Stimulated activated naive CD8-positive, alpha-beta T cell treated with anti-CD3 and anti-CD28 coated beads, Interleukin-15, Interleukin-2, amounts not matched to agents 100 ng/mL and 50 ng/mL, for 24 hours (primary cell): ENCODE results near the gene THBS3.
"Not testable (repeated sequence)": the region's sequence is repeated elsewhere in the genome, so short reads cannot be mapped to it uniquely, and the experiment has no call there.

Source experiments
- H3K27ac Mint-ChIP-seq: one replicate; pipeline ENCODE4 v1.8.0; 2021; ENCODE audit warnings: mild to moderate bottlenecking, mixed read lengths
- H3K27me3 Mint-ChIP-seq: one replicate; pipeline ENCODE4 v1.8.0; 2021; ENCODE audit warnings: mixed read lengths
- H3K36me3 Mint-ChIP-seq: one replicate; pipeline ENCODE4 v1.8.0; 2021; ENCODE audit warnings: low read depth, mixed read lengths
- H3K4me1 Mint-ChIP-seq: one replicate; pipeline ENCODE4 v1.8.0; 2021; ENCODE audit warnings: low read depth, mixed read lengths
- H3K4me3 Mint-ChIP-seq: one replicate; pipeline ENCODE4 v1.8.0; 2021; ENCODE audit warnings: mild to moderate bottlenecking, mixed read lengths
- H3K9me3 Mint-ChIP-seq: one replicate; pipeline ENCODE4 v1.8.0; 2021; ENCODE audit warnings: mixed read lengths

THBS3 gene

DNA sequence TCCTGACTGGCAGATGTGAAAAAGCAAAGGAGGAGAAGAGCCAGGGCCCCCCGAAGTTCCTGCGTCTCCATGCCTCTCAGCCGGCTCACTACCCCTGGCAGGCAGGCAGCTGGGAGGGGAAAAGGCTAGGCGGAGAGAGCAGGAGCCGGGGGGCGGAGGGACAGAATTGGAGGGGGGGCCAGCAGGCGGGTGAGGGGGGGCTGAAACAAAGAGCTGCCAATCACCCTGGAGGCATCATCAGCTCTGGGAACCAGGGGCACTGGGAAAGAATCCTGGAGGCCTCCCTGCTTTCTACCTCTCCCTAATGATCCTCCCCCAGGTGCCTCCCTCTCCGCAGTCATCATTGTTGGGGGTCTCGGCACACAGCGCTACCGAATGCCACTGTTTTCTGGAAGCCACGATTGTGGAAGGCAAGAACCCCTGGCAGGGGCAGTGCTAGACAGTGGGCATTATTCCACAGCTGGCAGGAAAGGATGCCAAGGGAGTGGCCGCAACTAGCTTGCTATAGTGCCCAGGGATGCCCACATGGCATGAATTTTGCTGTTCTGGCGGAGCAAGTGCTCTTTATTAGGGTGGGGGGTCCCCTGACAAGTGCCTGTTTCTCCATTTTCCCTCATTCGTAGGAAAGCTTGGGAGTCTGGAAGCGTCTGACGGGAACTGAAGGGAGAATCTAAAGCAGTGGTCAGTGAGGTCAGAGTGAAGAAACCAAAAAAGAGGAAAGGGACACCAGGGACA lies at the start of gene THBS3:
Gene THBS3, minus strand, starts transcription at position 92 of the 735 bp plus-strand sequence. Its CDS starts 21 bp downstream, at position 71.
- H3K36me3 Mint-ChIP-seq: no peaks in the 10 kb centered on the region
- H3K4me1 Mint-ChIP-seq: peaks cover 30% of the 10 kb centered on the region
- no peaks in the 10 kb centered on the region for H3K27me3 Mint-ChIP-seq
- H3K27ac Mint-ChIP-seq: peak within 1 kb of the TSS; percentile 94
- no peaks in the 10 kb centered on the region for H3K9me3 Mint-ChIP-seq
- H3K4me3 Mint-ChIP-seq: peak within 1 kb of the TSS; percentile 89

DNA sequence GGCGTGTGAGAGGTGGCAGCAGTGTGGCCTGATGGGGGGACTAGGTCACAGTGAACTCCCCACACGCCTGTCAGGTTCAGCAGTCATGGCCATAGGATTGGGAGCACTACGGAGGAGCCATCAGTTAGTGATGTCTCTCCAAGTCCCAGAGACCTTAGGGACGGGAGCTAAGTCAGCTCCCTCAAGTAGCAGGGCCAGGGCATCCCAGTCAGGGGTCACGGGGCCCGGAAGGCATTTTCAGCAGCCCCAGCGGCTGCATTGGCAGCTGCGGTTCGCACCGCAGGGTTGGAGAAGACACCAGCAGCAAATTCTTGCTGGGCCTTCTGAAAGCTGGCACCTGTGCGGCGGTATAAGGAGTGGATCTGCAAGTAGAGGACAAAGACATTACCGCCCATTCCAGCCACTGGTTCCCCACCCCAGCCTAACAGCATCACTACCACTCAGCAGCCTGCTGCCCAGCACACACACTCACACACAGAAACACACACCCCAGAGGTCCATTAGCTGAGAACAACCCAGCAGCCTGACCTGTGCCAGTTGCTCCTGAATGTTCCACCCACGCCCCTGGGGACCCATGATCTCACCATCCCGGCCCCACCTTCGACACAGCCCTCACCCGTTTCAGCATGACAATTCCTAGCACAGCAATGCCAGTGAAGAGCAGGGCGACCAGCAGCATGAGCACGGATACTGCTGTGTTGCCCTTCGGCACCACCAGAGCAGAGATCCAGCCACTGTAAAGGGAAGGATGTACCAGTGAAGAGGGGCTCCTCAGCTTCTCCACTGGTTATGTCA lies 48.6 kb upstream of the THBS3 start:
- no peaks in the 10 kb centered on the region for H3K27me3 Mint-ChIP-seq
- peak overlapping the region; percentile 85 for H3K4me3 Mint-ChIP-seq
- H3K36me3 Mint-ChIP-seq: peaks cover 40% of the 10 kb centered on the region
- H3K9me3 Mint-ChIP-seq: no peaks in the 10 kb centered on the region
- H3K4me1 Mint-ChIP-seq: peaks cover 40% of the 10 kb centered on the region
- peak overlapping the region; percentile 76 for H3K27ac Mint-ChIP-seq

DNA sequence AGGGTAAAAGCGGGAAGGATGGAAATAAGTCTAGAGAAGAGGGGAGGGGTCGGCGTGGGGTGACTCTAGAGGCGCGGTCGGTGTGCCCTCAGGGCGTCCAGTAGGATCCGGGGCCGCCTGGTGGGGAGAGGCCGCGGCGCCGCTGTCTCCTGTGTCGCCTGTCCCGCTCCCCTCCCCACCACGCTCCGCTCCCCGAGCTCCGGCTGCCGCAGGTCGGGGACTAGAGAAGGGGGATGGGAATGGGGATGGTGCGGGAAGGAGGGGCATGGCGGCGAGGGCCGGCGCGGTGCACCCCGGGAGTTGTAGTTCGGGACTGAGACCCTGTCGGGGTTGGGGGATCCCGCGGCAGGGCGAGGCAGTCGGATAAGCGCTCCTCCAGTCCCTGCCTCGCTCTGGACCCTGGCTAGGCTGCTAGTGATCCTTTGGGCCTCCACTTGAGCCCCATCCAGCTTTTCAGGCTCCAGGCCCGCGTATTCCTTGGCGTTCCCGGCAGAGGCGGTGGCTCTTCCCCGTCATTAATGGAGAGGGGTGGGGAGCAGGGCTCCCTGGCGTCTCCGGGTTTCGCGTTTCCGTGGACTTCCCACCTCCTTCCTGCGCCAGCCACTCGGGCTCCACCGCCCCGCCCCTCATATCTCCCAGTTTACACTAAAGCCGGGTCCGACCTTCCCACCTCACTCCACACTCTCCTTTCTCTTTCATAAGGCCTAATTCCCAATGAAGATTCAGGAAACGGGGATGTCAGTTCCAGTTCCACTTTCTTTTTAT lies 47.7 kb upstream of the THBS3 start, which contains the start of gene ENTREP3:
Gene ENTREP3, minus strand, starts transcription at position 241 of the 765 bp plus-strand sequence. CDS start 606 bp downstream, outside the sequence.
- H3K9me3 Mint-ChIP-seq: no peaks in the 10 kb centered on the region
- H3K27ac Mint-ChIP-seq: peak within 1 kb of the TSS; percentile 76
- H3K36me3 Mint-ChIP-seq: peaks cover 32% of the 10 kb centered on the region
- H3K27me3 Mint-ChIP-seq: no peaks in the 10 kb centered on the region
- H3K4me3 Mint-ChIP-seq: peak within 1 kb of the TSS; percentile 85
- peaks cover 40% of the 10 kb centered on the region for H3K4me1 Mint-ChIP-seq

DNA sequence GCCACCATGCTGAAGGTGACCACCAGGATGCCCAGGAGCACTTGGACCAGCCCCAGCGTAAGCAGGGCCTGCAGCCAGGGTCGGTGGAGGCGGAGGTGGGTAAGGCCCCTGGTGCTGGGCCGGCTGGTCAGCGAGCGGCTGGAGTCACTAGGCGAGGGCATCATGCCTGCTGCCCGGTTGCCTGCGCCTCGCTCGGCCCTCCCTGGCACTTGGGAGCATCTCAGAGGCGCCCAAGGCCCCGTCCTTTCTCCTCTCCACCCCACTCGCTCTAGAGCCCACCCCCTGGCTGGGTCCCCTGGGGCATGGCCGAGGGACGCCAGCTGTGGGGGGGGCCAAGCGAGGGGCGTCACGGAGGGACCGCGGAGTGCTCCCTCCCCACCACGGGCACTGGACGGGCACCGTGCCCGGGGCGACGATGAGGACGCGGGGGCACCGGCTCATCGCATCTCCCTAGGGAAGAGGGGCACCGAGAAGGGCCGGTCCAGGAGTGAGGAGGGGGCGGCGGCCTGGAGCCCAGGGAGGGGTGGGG lies 47.1 kb upstream of the THBS3 start:
- peaks cover 28% of the 10 kb centered on the region for H3K36me3 Mint-ChIP-seq
- peak overlapping the region; percentile 72 for H3K27ac Mint-ChIP-seq
- H3K9me3 Mint-ChIP-seq: no peaks in the 10 kb centered on the region
- H3K27me3 Mint-ChIP-seq: no peaks in the 10 kb centered on the region
- H3K4me1 Mint-ChIP-seq: peaks cover 38% of the 10 kb centered on the region
- H3K4me3 Mint-ChIP-seq: peak overlapping the region; percentile 85

DNA sequence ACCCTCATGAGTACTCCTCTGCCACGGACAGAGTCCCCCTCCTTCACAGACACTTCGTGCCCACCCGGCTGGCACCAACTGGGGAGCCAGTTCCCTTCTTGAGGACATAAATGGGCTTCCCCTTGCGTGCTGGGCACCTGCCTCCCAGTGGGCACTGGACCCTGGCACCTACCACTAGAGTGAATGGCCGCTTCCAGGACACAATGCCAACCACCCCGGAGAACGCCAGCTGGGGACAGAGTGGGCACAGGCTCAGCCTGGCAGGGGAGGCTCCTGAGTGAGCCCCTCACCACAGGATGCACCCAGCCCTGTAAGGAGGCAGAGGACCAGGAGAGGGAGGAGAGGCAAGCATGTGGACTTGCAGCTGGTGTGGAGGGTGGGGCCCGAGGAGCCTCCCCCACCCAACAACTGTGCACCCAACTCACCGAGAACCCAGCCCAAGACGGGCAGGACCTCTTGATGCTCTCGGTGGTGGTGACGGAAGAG lies 46.6 kb upstream of the THBS3 start:
- Mint-ChIP-seq H3K4me1 (peaks cover 33% of the 10 kb centered on the region), H3K27me3 (no peaks in the 10 kb centered on the region), H3K4me3 (peak overlapping the region; percentile 85), H3K27ac (peak overlapping the region; percentile 72), H3K9me3 (no peaks in the 10 kb centered on the region), H3K36me3 (peaks cover 23% of the 10 kb centered on the region)

DNA sequence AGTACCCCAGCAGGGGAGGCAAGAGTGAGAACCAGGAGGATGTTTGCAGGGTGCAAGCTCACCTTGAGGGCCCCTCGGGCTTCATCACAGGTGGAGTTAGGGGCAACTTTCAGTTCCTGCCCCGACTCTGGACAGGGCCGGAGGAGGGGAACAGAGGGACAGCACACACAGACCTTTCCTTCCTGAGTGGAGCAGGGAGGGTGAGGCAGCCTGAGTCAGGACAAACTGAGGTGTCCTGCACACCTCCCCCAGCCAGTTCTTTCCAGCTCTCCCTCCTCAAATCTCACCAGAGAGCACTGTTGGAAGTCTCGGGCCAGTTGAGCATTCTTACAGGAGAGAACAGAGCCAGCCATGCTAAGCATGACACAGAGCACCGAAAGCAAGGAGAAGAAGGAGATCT lies 46.1 kb upstream of the THBS3 start:
- peaks cover 33% of the 10 kb centered on the region for H3K4me1 Mint-ChIP-seq
- H3K36me3 Mint-ChIP-seq: peaks cover 21% of the 10 kb centered on the region
- H3K4me3 Mint-ChIP-seq: peak overlapping the region; percentile 85
- peak overlapping the region; percentile 72 for H3K27ac Mint-ChIP-seq
- no peaks in the 10 kb centered on the region for H3K27me3 Mint-ChIP-seq
- no peaks in the 10 kb centered on the region for H3K9me3 Mint-ChIP-seq

DNA sequence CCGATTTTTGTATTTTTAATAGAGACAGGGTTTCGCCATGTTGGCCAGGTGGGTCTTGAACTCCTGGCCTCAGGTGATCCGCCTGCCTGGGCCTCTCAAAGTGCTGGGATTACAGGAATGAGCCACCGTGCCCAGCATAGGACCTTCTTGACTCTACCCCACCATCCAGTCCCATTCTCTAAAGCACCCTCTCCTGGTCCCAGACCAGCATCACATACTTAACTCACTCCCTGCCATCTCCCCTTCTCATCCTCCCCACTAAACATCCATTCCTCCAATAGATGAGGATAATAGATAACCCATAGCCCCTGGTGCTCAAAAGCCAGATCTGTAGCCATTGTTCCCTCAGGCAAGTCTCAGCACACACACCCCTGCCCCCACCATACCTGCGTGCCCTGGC lies 45.5 kb upstream of the THBS3 start:
- Mint-ChIP-seq H3K36me3 (peaks cover 15% of the 10 kb centered on the region), H3K9me3 (no peaks in the 10 kb centered on the region), H3K27me3 (no peaks in the 10 kb centered on the region), H3K4me1 (peaks cover 33% of the 10 kb centered on the region), H3K4me3 (peak overlapping the region; percentile 85), H3K27ac (peak overlapping the region; percentile 72)

DNA sequence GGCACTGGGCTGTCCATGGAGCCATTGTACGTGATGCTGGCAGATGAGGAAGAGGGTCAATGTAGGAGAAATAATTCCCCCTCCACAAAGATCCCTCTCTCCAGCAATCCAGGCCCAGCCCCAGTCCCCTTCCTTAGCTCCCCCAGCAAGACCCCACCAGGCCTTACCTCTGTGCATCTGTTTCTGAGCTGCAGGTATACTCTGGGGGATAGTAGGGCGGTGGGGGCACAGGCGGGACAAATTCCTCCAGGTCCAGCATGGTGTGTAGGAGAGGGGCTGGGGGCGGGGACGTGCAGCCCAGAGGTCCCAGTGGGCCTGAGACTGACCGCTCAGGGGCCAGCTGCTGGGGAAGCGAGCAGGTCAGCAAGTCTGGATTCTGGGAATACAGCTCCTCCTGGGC lies 43.9 kb upstream of the THBS3 start:
- no peaks in the 10 kb centered on the region for H3K27me3 Mint-ChIP-seq

DNA sequence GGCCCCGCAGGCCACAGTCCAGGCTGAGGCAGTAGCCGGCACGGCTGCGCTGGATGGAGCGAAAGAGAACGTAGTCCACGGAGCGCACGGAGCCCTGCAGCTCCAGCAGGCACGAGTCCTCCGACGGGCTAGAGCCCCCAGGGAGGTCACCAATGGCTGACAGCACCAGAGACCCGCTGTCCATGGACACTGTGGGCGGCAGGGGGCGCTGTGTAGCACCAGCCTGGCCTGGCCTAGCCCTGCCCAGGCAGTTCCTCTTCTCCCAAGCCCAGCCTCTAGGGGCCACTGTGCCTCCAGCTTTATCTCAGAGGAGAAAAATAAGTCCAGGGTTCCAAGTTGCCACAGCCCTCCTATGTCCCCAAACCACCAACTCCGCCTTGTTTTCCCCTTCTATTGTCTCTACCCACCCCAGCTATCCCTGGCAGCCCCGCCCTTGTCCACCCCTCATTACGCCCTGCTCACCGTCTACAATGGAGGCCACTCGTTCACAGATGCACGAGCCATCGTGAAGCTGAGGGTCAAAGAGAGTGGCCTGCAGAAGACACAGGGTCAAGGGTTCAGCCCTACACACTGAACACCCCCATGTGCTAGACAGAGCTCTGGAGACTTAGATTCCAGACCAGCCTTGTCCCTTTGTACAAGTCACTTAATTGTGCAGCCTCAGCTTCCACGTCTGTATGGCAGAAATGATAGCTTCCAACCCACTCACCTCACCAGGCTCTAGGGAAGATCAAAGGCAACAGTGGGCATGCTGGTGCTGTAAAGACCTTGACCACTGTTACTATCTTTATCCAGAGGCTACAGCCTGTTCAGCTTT lies 43.1 kb upstream of the THBS3 start:
- peaks cover 34% of the 10 kb centered on the region for H3K4me1 Mint-ChIP-seq
- peaks cover 8% of the 10 kb centered on the region for H3K36me3 Mint-ChIP-seq
- no peaks in the 10 kb centered on the region for H3K9me3 Mint-ChIP-seq
- H3K27me3 Mint-ChIP-seq: no peaks in the 10 kb centered on the region
- peak overlapping the region; percentile 63 for H3K4me3 Mint-ChIP-seq
- H3K27ac Mint-ChIP-seq: no peak overlapping the region

More for the DNA sequence above, 43.9 kb upstream of the THBS3 start:
- Mint-ChIP-seq H3K36me3 (peaks cover 4% of the 10 kb centered on the region), H3K4me1 (peaks cover 33% of the 10 kb centered on the region), H3K27ac (no peak overlapping the region), H3K4me3 (no peak overlapping the region), H3K9me3 (no peaks in the 10 kb centered on the region)

DNA sequence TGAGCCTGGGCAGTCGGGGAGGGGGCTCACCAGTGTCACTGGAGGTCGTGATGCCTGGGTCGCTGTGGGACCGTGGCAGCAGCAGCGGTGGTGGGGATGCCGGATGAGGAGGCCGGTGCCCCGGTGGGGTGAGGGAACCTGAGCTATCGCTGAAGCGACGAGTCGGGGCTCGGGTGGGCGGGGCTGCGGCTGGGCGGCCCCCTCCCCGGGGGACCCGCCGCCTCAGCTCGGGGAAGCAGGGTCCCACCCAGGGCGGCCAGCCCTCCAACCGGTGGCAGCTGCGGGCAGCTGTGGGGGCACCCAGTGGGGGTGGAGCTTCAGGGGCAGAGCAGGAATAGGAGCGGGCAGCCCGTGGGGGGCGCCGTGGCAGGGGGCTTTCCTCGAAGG lies 42.5 kb upstream of the THBS3 start:
- H3K36me3 Mint-ChIP-seq: peaks cover 8% of the 10 kb centered on the region
- no peaks in the 10 kb centered on the region for H3K9me3 Mint-ChIP-seq
- no peaks in the 10 kb centered on the region for H3K27me3 Mint-ChIP-seq
- H3K4me1 Mint-ChIP-seq: peaks cover 32% of the 10 kb centered on the region
- H3K4me3 Mint-ChIP-seq: peak overlapping the region; percentile 63
- H3K27ac Mint-ChIP-seq: no peak overlapping the region

DNA sequence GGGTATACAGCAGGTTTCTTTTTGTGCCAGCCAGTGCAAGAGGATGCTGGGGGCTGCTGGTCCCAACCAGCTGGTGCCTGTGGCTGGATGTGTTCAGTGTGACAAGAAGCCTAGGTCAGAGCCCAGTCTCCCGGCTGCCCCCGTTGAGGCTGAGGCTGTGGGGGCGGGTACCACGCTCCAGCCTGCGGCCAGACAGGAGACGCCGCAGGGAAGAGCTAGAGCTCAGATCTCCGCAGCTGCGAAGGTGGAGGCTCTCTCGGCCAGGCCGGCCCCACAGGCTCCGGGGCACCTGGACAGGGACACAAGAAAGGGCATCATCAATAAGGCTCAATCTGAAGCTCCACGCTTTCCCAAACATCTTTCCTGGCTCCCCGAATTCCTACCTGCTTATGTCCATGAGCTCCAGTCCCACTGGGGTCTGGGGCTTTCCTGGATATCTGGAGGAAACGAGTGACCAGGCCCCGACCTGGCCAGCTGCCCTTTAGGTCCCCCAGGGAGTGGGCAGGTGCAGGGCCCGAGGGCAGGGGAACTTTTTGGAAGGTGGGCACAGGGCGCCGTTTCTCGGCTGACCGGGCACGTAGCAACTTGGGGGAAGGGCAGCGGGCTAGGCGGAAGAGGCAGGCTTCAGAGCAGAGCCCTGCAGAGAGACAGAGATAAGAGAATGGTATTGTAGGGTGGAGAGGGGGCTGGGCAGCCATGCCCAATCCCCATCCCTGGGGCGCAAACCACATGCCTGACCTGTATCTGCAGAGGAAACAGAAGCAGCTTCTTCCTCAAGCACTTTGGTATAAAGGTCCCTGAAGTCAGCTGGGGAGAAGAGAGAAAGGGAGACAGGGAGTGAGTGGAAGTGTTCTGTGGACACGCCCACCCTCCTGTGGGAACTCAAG lies 40.2 kb upstream of the THBS3 start:
- Mint-ChIP-seq H3K27me3 (peaks cover 4% of the 10 kb centered on the region), H3K36me3 (peaks cover 13% of the 10 kb centered on the region), H3K4me1 (peaks cover 33% of the 10 kb centered on the region), H3K9me3 (peaks cover 4% of the 10 kb centered on the region), H3K4me3 (no peak overlapping the region), H3K27ac (no peak overlapping the region)

DNA sequence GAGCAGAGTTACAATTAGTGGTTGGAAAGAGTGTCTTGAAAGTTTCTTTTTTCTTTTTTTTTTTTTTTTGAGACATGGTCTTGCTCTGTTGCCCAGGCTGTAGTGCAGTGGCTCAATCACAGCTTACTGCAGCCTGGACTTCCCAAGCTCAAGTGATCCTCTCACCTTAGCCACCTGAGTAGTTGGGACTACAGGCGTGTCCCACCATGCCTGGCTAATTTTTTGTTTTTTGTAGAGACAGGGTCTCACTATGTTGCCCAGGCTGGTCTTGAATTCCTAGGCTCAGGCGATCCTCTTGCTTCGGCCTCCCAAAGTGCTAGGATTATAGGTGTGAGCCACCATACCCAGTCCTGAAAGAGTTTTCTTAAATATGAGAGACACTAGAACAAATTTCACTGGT lies 39.1 kb upstream of the THBS3 start:
- H3K36me3 Mint-ChIP-seq: peaks cover 13% of the 10 kb centered on the region
- not testable (repeated sequence) for H3K27ac Mint-ChIP-seq, H3K4me3 Mint-ChIP-seq, H3K9me3 Mint-ChIP-seq, H3K27me3 Mint-ChIP-seq
- peaks cover 44% of the 10 kb centered on the region for H3K4me1 Mint-ChIP-seq

DNA sequence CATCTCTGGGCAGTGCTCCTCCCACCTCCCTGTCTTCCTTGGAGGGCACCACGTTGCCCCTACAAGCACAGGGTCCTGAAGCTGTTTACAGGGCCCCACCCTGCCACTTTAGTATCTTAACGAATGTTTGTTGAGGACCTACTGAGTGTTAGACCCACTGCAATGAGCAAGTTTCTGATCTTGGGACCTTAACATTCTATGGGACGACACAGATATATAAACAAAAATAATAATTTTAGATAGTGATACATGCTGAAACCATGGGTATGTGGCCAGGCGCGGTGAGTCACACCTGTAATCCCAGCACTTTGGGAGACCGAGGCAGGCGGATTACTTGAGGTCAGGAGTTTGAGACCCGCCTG lies 37.4 kb upstream of the THBS3 start:
- Mint-ChIP-seq H3K27me3 (peaks cover 4% of the 10 kb centered on the region), H3K4me3 (peak overlapping the region; percentile 87), H3K27ac (peak overlapping the region; percentile 100), H3K36me3 (peaks cover 20% of the 10 kb centered on the region), H3K4me1 (peaks cover 50% of the 10 kb centered on the region), H3K9me3 (peaks cover 4% of the 10 kb centered on the region)
